ENCODE data around the gene NXPH4.
A peak's percentile ranks its signal among the peaks of the same experiment; 100 is the strongest.

Gene NXPH4

DNA sequence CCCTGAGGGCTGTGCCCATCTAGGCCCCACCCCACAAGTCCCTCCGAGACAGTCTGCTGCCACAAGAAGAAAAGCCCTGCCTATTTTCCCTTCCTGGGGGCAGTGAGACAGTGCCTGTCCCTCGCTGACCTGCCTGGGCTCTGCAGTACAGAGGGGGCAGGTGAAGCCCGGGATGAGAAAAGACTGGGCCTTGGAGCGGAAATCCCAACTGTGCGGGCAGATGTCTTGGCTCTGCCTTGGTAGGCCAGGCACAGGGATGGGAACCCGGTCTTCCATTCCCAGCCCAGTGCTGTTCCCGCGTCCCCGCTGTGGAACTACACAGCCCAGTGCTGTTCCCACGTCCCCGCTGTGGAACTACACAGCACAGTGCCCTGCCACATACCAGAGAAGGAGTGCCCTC, 12.8 kb upstream of the NXPH4 start:
- no peak for DNase-seq (ENCODE audit: low spot score)

DNA sequence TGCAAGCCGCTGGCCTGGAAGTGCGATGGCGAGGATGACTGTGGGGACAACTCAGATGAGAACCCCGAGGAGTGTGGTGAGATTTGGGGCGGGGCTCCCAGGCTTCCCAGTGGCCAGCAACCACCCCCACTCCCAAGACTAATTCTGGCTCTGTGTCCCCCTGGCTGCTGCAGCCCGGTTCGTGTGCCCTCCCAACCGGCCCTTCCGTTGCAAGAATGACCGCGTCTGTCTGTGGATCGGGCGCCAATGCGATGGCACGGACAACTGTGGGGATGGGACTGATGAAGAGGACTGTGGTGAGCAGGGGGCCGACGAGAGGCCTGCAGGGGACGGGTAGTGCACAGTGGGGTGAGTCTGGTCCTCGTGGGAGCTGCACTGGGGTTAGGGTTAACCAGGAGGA, 12.1 kb upstream of the NXPH4 start:
- no peak for DNase-seq (ENCODE audit: low spot score)

DNA sequence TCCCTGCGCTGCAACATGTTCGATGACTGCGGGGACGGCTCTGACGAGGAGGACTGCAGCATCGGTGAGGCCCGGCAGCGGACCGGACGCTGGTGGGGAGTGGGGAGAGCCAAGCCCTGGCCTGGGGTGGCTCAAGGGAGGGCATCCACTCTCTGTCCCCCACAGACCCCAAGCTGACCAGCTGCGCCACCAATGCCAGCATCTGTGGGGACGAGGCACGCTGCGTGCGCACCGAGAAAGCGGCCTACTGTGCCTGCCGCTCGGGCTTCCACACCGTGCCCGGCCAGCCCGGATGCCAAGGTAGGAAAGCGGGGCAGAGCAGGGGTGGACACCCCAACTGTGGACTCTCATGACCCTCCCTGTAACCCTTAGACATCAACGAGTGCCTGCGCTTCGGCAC, 11.4 kb upstream of the NXPH4 start:
- no peak for DNase-seq (ENCODE audit: low spot score)

DNA sequence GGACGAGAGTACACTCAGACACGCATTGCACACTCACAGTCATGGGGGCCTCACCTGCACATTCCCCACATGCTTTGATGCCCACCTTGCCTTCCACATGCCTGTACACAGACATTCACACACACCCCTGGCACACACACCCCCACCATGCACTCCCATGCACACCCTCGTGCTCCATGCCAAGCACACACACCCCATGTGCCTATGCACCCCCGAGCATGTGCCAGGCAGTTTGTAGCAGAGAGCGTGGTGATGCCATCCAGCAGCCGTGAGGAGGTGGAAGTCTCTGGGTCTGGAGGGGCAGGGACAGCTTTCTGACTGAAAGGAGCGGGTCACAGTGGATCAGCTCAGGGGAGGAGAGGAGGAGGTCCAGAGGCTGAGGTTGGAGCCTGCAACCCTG, 10.7 kb upstream of the NXPH4 start:
- DNase-seq (ENCODE audit: low spot score), result no peak

DNA sequence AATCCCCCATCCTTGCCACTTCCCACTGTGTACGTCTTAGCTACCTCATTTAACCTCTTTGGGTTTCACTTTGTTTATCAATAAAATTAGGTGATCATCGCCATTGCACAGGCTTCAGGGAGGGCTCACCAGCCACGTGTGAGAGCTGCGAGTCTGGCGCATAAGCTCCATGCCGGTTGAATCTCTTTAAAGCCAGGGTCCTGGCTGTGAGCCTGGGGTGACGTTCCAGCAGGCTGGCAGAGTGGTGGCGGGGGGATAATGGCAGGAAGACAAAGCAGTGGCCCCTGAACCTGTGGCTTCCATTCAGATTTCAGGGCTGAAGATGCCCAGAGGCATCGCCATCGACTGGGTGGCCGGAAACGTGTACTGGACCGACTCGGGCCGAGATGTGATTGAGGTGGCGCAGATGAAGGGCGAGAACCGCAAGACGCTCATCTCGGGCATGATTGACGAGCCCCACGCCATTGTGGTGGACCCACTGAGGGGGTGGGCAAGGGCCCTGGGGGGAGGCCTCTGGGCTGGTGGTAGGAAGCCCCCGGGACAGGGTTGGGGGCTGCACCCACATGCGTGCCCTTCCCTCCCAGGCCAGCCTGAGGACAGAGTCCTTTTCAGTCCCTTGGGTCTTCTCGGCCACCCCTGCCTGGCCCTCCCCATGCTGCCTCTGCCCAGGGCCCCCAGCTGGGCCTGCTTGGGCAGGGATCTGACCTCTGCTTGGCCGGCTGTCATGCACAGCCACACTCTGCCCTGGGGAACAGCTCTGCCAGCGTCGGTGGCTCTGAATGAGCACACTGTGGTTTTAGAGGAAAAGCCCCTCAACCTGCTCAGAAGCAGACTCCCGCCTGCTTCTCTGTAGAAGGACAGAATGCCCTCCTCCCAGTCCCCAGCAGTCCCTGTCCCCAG, 8.6 kb upstream of the NXPH4 start:
- no peak for DNase-seq (ENCODE audit: low spot score)

DNA sequence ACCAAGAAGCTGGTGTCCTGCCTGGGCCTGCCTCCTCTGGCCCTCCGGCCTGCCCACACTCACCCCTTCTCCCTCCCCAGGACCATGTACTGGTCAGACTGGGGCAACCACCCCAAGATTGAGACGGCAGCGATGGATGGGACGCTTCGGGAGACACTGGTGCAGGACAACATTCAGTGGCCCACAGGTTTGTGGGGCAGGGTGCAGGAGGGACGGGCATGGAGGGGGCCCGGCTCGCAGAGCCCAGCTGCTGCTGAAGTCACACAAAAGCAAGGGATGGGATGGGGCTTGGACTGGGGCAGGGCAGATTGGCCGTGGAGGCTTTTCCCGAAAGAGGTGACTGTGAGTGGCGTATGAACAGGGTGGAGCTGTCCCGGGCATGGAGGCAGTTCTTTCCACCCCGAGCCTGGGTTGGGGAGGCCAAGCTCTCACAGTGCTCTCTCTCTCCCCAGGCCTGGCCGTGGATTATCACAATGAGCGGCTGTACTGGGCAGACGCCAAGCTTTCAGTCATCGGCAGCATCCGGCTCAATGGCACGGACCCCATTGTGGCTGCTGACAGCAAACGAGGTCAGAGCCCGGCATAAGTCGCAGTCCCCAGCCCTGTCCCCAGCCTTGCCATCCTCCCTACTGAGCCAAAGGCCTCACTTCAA, 7.8 kb upstream of the NXPH4 start:
- no peak for DNase-seq (ENCODE audit: low spot score)

DNA sequence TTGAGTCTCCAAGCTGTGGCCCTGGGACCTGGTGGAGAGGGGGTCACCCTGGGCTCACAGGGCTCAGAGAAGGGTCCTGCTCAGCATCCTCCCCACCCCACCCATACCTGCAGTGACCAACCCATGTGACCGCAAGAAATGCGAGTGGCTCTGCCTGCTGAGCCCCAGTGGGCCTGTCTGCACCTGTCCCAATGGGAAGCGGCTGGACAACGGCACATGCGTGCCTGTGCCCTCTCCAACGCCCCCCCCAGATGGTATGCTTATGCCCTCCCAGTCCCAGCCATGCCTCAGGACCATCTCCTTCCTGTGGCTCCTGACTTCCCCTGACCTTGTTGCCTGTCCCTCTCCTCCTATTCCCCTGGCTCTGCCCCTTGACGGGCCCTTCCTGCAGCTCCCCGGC, 6.7 kb upstream of the NXPH4 start:
- DNase-seq (ENCODE audit: low spot score), result no peak

DNA sequence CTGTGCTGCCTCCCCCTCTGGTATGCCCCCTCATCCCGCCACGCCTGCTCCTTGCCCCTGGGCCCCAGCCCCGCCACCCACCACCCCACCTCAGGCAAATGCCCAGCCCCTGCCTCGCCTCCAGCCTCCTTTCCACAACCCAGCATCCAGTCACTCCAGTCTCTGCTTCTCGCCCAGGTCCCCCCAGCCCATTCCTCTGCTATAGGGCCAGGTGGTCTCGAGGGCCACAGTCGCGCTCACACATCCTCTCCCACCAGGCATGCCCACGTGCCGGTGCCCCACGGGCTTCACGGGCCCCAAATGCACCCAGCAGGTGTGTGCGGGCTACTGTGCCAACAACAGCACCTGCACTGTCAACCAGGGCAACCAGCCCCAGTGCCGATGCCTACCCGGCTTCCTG, 6.1 kb upstream of the NXPH4 start:
- no peak for DNase-seq (ENCODE audit: low spot score)

DNA sequence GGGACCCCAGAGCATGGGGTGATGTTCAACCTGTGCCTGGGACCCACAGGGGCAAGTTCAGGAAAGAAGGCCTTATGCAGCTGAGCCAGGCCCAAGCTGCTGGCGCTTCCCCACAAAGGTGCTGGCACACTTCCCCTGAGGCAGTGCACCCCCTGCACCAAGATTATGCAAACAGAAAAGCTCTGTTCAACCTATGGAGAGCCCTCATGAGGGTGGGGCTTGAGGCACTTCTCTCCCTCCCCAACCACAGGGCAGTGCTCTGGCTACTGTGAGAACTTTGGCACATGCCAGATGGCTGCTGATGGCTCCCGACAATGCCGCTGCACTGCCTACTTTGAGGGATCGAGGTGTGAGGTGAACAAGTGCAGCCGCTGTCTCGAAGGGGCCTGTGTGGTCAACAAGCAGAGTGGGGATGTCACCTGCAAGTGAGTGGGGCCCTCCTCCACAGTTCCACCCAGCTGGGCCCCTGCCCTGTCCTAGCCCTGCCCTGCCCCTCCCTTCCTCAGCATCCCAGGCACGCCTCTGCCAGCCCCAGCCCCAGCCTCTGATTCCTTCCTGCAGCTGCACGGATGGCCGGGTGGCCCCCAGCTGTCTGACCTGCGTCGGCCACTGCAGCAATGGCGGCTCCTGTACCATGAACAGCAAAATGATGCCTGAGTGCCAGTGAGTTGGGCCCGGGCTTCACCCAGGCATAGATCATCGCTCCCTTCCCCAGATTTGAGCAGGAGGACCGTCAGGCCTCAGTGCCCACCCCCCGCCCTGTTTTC, 5.5 kb upstream of the NXPH4 start:
- DNase-seq (ENCODE audit: low spot score), result no peak

DNA sequence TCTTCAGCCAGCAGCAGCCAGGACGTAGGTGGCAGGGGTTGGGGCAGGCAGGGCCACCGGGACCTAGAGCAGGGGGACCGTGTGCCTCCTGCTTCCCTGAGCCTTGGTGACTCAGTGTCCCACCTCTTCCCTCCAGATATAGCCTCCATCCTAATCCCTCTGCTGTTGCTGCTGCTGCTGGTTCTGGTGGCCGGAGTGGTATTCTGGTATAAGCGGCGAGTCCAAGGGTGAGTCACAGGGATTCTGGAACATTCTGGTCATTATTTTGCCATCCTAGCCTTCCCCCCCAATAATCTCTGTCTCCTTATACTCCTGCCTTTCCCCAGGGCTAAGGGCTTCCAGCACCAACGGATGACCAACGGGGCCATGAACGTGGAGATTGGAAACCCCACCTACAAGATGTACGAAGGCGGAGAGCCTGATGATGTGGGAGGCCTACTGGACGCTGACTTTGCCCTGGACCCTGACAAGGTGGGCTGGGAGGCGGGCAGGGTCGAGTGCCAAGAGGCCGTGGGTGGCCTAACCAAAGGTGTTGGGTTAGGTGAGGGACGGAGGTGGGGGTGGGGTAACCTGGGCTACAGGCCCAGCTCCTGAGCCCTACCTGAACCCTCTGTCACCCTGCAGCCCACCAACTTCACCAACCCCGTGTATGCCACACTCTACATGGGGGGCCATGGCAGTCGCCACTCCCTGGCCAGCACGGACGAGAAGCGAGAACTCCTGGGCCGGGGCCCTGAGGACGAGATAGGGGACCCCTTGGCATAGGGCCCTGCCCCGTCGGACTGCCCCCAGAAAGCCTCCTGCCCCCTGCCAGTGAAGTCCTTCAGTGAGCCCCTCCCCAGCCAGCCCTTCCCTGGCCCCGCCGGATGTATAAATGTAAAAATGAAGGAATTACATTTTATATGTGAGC, 4.5 kb upstream of the NXPH4 start:
- no peak for DNase-seq (ENCODE audit: low spot score)

DNA sequence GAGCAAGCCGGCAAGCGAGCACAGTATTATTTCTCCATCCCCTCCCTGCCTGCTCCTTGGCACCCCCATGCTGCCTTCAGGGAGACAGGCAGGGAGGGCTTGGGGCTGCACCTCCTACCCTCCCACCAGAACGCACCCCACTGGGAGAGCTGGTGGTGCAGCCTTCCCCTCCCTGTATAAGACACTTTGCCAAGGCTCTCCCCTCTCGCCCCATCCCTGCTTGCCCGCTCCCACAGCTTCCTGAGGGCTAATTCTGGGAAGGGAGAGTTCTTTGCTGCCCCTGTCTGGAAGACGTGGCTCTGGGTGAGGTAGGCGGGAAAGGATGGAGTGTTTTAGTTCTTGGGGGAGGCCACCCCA, 3.9 kb upstream of the NXPH4 start:
- DNase-seq (ENCODE audit: low spot score), result no peak

DNA sequence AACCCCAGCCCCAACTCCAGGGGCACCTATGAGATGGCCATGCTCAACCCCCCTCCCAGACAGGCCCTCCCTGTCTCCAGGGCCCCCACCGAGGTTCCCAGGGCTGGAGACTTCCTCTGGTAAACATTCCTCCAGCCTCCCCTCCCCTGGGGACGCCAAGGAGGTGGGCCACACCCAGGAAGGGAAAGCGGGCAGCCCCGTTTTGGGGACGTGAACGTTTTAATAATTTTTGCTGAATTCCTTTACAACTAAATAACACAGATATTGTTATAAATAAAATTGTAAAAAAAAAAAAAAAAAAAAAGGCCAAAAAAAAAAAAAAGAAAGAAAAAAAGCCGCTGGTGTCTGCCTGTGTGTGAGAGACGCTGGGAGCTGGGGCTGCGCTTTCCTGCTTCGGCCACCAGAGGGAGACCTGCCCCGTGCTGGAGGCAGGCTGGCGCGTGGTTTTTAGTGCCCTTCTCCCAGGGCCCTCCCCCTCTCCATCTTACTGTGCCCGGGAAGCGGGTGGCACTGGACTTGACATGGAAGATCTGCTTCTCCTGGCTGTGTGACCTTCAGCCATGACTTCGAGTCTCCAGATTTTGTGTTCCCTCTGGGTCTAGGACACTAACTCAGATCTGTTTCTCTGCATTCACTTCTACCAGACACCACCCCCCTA, 3.4 kb upstream of the NXPH4 start:
- DNase-seq (ENCODE audit: low spot score), result peak; percentile 97

DNA sequence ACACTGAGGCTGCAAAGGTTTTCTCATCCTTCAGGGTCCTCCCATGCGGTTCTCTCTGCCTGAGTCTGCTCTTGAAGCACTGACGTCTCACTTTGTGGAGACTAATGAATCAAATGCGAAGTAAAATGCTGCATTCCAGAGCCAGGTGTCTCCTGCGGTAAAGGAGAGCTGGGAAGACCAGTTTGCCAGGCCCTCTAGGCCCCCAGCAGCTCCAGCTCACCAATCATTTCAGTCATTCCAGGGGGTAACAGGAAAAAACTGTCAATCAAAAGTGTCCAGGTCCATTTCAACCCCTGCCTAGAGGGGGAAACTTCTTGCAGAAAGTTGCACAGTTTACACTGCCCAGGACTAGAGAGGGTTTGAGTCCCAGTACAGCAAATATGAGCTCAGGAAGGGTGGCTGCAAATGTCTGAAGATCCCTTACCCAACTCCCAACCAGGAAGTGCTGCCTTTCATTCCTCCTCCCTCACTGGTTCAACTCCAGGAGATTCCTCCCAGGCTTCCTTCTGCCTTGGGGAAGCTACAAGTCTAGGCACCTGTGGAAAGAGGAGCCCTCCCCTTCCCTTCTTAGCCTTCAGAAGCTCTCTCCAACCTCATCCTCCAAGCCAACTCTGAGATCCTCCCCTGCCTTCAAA, 2.7 kb upstream of the NXPH4 start:
- no peak for DNase-seq (ENCODE audit: low spot score)

DNA sequence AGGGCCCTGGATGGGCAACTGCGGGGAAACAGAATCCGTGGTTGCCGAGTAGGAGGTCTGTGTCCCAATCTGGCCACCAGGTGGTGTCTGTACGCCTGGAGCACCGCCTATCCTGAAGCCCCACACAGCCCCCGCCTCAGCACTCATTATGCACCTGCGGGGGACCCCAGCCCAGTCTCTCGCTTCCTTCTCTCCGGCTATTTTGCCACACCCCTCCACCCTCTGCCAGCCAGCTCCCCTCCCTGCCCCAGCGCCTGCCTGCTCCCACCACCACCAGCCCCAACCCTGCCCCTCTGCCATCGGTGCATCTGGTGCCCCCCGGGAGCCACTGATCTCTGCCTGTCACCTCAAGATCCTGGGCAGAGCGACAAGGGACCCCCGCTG, 2.2 kb upstream of the NXPH4 start:
- DNase-seq (ENCODE audit: low spot score), result peak; percentile 94

DNA sequence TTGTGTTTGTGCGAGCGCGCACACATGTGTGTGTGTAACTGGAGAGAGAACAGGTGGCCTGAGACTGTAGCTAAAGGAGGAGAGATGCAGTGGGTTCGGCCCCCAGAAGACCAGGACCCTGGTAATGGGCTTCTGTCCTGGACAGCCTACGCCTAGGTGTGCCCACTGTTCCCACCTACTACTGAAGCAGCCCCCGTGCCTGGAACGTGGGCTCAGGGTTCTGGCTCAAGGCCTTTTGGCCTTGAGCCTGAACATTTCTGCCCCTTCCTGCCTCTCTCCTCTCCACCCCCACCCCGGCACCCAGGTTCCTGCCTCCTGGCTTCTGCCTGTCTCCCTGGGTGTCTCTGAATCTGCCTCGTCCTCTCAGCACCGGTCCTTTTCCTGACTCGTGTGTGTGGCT, 1.5 kb upstream of the NXPH4 start:
- DNase-seq (ENCODE audit: low spot score), result no peak

DNA sequence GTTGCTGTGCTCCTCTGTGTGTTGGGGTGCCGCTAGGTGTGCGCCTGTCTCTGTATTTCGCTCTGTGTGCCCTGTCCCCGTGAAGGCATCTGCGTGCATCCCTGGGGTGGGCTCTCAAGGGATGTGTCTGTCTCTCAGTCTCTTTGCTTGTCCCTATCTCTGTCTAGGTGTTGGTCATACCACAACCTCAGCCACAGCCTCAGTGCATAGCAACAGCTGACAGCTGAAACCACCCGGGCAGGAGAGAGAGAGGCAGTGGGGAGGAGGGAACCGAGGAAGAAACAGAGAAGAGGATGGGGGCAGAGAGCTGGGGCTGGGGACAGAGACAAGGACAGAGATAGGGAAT, 953 bp upstream of the NXPH4 start:
- DNase-seq (ENCODE audit: low spot score), result peak; percentile 63

DNA sequence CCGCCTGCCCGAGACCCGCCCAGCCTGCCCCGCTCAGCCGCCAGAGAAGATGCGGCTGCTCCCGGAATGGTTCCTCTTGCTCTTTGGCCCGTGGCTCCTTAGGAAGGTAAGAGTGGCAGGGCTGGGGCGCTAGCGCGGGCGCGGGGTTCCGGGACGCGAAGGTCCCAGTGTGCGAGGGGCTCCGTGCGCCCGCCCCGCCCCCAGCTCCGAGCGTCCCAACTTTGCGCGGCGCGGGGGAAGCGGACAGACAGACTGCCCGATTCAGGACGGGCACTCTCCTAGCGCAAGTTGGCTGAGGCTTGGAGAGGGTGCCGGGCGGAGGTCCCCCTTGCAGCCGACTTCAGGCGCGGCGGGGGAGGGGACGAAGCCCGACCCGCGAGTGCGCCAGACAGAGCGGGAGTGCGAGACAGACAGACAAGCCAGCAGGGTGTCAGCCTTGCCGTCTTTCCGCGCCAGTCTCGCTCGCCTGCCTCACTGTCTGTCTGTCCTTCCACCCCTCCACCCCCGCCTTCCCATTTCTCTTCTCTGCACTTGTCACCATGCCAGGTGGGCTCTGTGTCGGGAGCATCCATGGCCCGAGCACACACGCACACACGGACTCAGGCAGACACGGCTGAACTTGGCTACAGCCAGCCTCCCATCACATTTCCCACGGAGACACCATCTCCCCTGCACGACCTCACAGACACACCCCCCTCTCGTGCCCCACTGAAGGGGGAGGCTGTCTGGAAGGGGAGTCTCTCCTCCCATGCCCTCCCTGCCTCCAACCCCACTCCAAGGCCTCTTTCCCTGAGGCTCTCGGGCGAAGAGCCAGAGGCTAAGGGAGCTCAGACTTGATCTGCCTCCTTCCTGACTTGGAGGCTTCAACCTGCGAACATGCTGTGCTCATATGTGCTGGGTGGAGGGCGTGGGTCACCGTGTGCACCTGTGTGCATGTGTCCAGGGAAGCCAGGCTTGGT, 606 bp downstream of the NXPH4 start:
- peak; percentile 37 for DNase-seq (ENCODE audit: low spot score)

DNA sequence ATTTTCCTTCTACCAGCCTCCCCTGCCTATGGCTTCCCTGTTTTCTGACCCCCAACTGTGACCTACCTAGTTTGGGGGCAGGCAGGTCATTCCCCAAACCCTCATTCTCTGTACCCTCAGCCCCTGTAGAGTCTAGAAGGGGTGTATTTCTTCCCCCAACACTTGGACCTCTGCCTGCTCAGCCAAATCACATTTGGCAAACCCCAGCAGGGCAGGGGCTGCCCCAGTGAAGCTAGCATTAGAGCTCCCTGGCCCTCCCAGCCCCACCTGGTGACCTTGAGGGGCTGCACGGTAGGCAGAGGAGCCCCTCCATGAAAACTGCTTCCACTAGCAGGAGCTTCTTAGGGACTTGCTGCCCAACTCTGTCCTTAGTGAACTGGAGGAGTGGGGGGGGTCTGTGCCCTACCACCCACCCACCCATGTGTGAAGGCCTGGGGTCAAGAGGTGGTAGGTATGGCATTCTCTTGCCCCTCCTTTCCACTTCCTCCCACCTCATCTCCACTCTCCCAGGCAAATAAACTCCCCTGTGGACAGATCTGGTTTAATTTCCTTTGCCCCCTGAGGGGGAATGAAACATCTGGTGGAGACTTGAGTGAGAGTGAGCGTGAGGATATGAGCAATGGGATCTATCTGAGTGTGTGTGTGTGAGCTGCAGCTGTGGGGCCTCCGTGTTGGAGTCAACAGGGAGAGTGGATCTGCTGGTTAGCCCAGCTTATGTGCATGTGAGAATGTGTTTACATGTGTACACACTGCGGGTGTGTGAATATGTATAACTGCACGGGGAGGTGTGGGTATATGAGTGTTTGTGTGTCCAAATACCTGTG, 1.6 kb downstream of the NXPH4 start:
- DNase-seq (ENCODE audit: low spot score), result no peak
